Activated CD4-positive, alpha-beta memory T cell treated with anti-CD3 and anti-CD28 coated beads for 36 hours (primary cell): ENCODE data around the gene ITGA11. TPM values are rescaled to one million over a fixed set of nuclear protein-coding genes. Genes with fewer than 3 reads are reported as not detected.

Source experiments
- CTCF ChIA-PET: fragments of 350-600 bp; sonication (Branson Sonifier 250); formaldehyde crosslinking; loops from one replicate; lab custom pipeline; 2021; ENCODE audit warnings: antibody characterized with exemption, inconsistent platforms; lab: Charles Lee
- POLR2A ChIA-PET: fragments of 350-600 bp; sonication (Branson Sonifier 250); formaldehyde crosslinking; loops from one replicate; lab custom pipeline; 2021; ENCODE audit warnings: antibody characterized with exemption; lab: Charles Lee
- DNase-seq: peaks from one replicate; pipeline ENCODE4 v3.0.0-alpha.2; 2020
- H3K27ac Mint-ChIP-seq: one replicate; pipeline ENCODE4 v1.8.0; 2021; ENCODE audit warnings: mixed read lengths
- H3K27me3 Mint-ChIP-seq: one replicate; pipeline ENCODE4 v1.8.0; 2021; ENCODE audit warnings: mixed read lengths
- H3K36me3 Mint-ChIP-seq: one replicate; pipeline ENCODE4 v1.8.0; 2021; ENCODE audit warnings: mixed read lengths
- H3K4me1 Mint-ChIP-seq: one replicate; pipeline ENCODE4 v1.8.0; 2021; ENCODE audit warnings: low read depth, mixed read lengths
- H3K4me3 Mint-ChIP-seq: one replicate; pipeline ENCODE4 v1.8.0; 2021; ENCODE audit warnings: mild to moderate bottlenecking, mixed read lengths
- H3K9me3 Mint-ChIP-seq: one replicate; pipeline ENCODE4 v1.8.0; 2021; ENCODE audit warnings: mixed read lengths
- intact Hi-C: fragments of 100-400 bp; cut with micrococcal nuclease; formaldehyde crosslinking; loops from one replicate; pipeline ENCODE4 v1.15.1; 2023
- total RNA-seq, 2 experiments: library from RNA; stranded (reverse); gene quantifications; one replicate each; pipeline ENCODE4 v1.2.3, GENCODE V29; 2021

Gene ITGA11
- total RNA-seq, 2 experiments from 2014 or later, result 0.56 to 0.59 TPM

DNA sequence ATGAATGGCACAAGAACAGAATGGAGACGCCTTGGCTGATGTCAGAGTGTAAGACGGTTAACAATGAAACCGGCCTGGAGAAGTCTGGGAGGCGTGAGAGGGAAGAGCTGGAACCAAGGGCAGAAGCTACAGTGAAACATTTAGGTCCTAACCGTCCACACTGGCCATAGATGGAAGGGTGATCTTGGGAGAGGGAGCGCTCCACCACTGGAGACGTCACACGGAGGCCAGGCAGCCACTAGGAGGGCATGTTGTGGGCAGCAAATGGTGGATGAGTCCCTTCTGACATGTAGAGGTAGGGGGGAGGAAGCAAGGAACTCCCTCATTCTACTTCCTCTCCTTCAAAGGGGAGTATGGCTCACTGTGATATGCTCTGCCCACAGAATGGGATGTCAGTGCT, 130.7 kb downstream of the ITGA11 start:
- peaks cover 23% of the 10 kb centered on the region for H3K4me1 Mint-ChIP-seq
- H3K27me3 Mint-ChIP-seq, result peaks cover 2% of the 10 kb centered on the region
- H3K9me3 Mint-ChIP-seq, result no peaks in the 10 kb centered on the region
- ChIA-PET POLR2A (no interaction called here), CTCF (interaction anchor here (1.3 kb wide), 1 partner anchor 48 kb away, joined by 3 read pairs; no protein-coding TSS in a partner anchor)
- intact Hi-C loops, result no loop called here
- DNase-seq, result no peak
- no peak overlapping the region for H3K27ac Mint-ChIP-seq
- no peak overlapping the region for H3K4me3 Mint-ChIP-seq
- peaks cover 2% of the 10 kb centered on the region for H3K36me3 Mint-ChIP-seq

DNA sequence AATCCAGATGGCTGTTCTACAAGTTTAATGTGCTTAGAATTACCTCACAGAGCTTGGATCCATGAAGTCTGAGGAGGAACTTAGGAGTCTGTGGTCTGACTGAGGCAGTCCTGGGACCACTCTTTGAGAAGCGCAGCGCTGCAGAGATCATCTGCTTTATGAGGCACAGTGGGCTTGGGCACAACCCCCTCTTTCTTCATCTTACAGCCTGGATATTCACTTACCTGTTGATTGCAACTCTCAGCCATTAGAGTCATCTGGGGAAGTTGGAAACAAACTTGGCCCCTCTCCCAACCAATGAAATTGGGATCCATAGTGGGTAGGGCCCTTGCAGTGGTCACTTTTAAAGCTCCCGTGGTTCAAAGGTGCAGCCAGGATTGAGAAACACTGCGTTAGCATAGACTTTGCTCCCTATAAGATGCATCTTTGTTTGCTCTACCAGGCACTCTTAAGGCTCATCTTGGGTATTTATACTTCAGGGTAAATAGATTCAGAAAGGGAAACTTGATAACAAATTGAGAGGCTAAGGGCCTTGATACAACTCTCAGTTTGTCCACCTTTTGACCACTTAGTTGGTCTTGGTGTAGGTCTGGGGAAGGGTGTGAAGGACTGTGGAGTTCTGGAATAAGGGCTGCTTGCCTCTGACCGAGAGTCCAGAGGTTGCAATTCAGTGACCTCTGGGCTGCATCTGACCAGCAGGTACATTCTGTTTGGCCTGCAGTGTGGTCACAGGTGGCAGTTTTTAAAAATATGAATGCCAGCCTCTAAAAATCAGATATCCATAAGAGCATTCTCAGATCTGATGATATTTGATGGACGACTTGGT, 131.6 kb downstream of the ITGA11 start:
- intact Hi-C loops, result no loop called here
- Mint-ChIP-seq H3K27me3 (no peaks in the 10 kb centered on the region), H3K9me3 (no peaks in the 10 kb centered on the region), H3K36me3 (peaks cover 3% of the 10 kb centered on the region), H3K4me3 (no peak overlapping the region), H3K27ac (no peak overlapping the region), H3K4me1 (peaks cover 23% of the 10 kb centered on the region)
- DNase-seq, result no peak
- ChIA-PET POLR2A (no interaction called here), CTCF (interaction anchor here (0.7 to 2.6 kb wide), 2 partner anchors 47 to 83 kb away, joined by 3 to 7 read pairs; no protein-coding TSS in a partner anchor)

DNA sequence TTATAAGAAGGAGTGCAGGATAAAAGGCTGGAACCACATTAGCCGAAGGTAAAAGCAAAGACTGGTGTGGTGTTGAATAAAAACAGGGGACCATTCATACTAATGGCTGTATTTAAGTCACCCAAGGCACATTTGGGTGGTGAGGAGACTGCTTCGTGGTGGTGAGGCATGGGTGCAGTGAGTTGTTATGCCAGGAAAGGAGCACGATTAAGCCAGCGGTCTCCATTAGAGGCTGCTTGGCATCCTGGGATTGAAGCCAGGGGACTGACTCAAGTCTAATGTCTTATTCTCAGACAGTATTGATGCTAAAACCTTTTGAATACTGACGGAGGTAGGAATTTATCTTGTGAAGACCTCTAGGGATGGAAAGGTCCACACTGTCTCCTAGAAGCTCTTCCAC, 132.5 kb downstream of the ITGA11 start:
- H3K27ac Mint-ChIP-seq, result peak overlapping the region; percentile 64
- POLR2A ChIA-PET, result no interaction called here
- no peaks in the 10 kb centered on the region for H3K9me3 Mint-ChIP-seq
- CTCF ChIA-PET, result interaction anchor here (0.7 to 3.4 kb wide), 4 partner anchors 8 to 83 kb away, joined by 3 to 18 read pairs (median 6); no protein-coding TSS in a partner anchor
- H3K27me3 Mint-ChIP-seq, result no peaks in the 10 kb centered on the region
- peak overlapping the region; percentile 28 for H3K4me3 Mint-ChIP-seq
- no peak for DNase-seq
- H3K4me1 Mint-ChIP-seq, result peaks cover 25% of the 10 kb centered on the region
- intact Hi-C loops, result loop anchor here (2.0 kb wide), 1 partner anchor 21 kb away; no protein-coding TSS in a partner anchor
- H3K36me3 Mint-ChIP-seq, result peaks cover 3% of the 10 kb centered on the region

DNA sequence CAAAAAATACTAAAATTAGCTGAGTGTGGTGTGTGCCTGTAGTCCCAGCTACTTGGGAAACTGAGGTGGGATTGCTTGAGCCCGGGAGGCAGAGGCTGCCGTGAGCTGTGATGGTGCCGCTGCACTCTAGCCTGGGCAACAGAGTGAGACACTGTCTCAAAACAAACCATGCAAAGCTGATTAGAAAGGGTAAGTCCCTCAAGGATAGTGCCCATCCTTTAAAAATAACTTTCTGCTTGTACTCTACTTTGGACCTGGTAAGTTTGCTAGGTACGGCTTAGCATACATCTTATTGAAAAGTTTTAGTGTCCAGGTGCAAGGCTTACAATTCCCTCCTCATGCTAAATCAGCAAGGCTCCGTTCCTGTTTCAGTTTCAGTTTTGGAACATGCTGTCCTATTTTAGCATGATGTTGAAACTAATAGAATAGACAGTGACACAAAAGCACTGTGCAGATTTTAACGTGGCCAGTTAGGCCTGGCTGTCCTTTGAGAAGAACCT, 133.0 kb downstream of the ITGA11 start:
- intact Hi-C loops, result loop anchor here (2.0 kb wide), 1 partner anchor 20 kb away; no protein-coding TSS in a partner anchor
- Mint-ChIP-seq H3K4me1 (peaks cover 28% of the 10 kb centered on the region), H3K36me3 (peaks cover 3% of the 10 kb centered on the region), H3K4me3 (peak overlapping the region; percentile 59), H3K9me3 (no peaks in the 10 kb centered on the region), H3K27me3 (no peaks in the 10 kb centered on the region), H3K27ac (peak overlapping the region; percentile 64)
- POLR2A ChIA-PET, result interaction anchor here (1.3 kb wide), 1 partner anchor 21 kb away, joined by 6 read pairs; the partner anchor contains the start of gene FEM1B
- CTCF ChIA-PET, result interaction anchor here (0.9 to 3.4 kb wide), 5 partner anchors 8 to 626 kb away, joined by 4 to 18 read pairs (median 5); no protein-coding TSS in a partner anchor
- DNase-seq, result no peak

DNA sequence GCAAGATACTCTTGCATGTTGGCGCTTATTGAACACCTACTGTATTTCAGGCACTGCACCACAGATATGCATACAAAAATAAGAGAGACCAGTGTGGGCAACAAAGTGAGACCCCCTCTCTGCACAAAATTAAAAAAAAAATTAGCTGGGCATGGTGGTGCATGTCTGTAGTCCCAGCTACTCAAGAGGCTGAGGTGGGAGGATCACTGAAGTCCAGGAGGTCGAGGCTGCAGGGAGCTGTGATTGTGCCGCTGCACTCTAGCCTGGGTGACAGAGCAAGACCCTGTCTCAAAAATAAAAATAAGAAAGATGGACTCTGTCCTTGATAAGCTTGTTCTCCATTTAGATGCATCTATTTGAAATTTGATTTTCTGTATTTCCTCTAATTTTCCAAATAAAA, 133.6 kb downstream of the ITGA11 start:
- peak overlapping the region; percentile 59 for H3K4me3 Mint-ChIP-seq
- DNase-seq, result no peak
- H3K36me3 Mint-ChIP-seq, result peaks cover 4% of the 10 kb centered on the region
- H3K9me3 Mint-ChIP-seq, result no peaks in the 10 kb centered on the region
- ChIA-PET POLR2A (interaction anchor here (1.3 kb wide), 1 partner anchor 21 kb away, joined by 6 read pairs; the partner anchor contains the start of gene FEM1B), CTCF (interaction anchor here (0.9 to 3.4 kb wide), 5 partner anchors 9 to 627 kb away, joined by 4 to 18 read pairs (median 5); no protein-coding TSS in a partner anchor)
- intact Hi-C loops, result loop anchor here (2.0 kb wide), 1 partner anchor 20 kb away; no protein-coding TSS in a partner anchor
- H3K4me1 Mint-ChIP-seq, result peaks cover 28% of the 10 kb centered on the region
- H3K27ac Mint-ChIP-seq, result peak overlapping the region; percentile 64
- no peaks in the 10 kb centered on the region for H3K27me3 Mint-ChIP-seq

DNA sequence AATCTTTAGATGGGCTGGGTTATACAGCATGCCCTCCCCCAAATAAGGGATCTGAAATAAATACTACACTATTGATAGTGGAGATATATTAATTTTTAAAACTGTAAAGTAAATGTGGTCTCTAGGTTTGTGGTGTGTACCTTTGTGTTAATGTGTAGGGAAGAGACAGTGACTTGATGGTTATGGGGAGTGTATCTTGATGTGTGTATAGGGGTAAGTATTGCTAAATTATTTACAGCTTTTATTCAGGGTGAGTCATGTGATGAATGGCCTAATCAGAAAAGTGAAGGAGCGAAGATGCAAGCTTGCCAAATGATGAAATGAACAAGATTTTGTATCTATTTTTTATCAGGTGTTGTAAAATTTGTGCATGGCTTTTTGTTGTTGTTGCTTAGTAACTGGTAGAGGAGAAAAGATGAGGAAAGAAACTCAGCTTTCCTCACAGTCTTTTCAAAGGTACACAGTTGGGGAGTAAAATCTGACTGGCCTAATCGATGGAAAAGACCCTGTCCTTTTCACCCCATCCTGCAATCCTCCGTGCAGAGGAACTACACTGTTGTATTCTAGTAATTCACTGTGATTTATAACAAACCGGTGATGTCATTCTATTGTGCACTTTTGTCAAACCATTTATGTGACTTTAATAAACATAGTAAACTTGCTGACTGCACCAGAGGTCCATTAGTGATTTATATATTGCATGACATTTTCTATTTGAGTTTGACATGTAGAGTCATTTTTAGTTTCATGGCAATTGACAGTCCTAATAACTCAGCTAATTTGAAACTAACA, 136.8 kb downstream of the ITGA11 start:
- Mint-ChIP-seq H3K4me1 (peaks cover 50% of the 10 kb centered on the region), H3K27me3 (no peaks in the 10 kb centered on the region), H3K4me3 (no peak overlapping the region)

DNA sequence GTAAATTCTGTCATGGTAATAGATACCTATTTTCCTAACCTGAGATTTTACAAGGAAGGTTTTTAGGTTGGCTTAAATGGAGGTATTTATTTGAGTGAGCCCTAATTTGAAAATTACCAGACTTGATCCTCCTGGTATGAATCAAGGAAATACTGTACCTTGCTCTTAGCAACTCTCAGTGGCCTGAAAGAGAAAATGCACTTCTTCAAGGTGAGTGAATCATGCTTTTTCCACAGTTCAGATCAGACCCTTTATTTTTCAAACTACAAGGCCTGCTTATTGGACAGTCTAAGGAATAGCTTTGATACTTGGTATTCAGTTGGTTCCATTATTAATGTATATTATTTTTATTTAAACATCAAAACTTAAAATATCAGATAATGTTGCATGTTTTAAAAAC, 139.0 kb downstream of the ITGA11 start:
- ChIA-PET POLR2A (no interaction called here), CTCF (interaction anchor here (0.9 to 4.4 kb wide), 3 partner anchors 13 to 40 kb away, joined by 3 to 20 read pairs (median 8); no protein-coding TSS in a partner anchor)
- Mint-ChIP-seq H3K9me3 (no peaks in the 10 kb centered on the region), H3K27me3 (no peaks in the 10 kb centered on the region), H3K4me3 (no peak overlapping the region), H3K36me3 (peaks cover 28% of the 10 kb centered on the region), H3K4me1 (peaks cover 46% of the 10 kb centered on the region), H3K27ac (no peak overlapping the region)
- intact Hi-C loops, result no loop called here
- no peak for DNase-seq

More for the DNA sequence above, 136.8 kb downstream of the ITGA11 start:
- no peaks in the 10 kb centered on the region for H3K9me3 Mint-ChIP-seq
- POLR2A ChIA-PET, result interaction anchor here (1.4 kb wide), 1 partner anchor 18 kb away, joined by 4 read pairs; the partner anchor contains the start of gene FEM1B
- DNase-seq, result no peak
- intact Hi-C loops, result no loop called here
- H3K27ac Mint-ChIP-seq, result no peak overlapping the region
- peaks cover 15% of the 10 kb centered on the region for H3K36me3 Mint-ChIP-seq
- CTCF ChIA-PET, result interaction anchor here (0.9 to 2.2 kb wide), 3 partner anchors 11 to 44 kb away, joined by 3 to 8 read pairs (median 4); no protein-coding TSS in a partner anchor

DNA sequence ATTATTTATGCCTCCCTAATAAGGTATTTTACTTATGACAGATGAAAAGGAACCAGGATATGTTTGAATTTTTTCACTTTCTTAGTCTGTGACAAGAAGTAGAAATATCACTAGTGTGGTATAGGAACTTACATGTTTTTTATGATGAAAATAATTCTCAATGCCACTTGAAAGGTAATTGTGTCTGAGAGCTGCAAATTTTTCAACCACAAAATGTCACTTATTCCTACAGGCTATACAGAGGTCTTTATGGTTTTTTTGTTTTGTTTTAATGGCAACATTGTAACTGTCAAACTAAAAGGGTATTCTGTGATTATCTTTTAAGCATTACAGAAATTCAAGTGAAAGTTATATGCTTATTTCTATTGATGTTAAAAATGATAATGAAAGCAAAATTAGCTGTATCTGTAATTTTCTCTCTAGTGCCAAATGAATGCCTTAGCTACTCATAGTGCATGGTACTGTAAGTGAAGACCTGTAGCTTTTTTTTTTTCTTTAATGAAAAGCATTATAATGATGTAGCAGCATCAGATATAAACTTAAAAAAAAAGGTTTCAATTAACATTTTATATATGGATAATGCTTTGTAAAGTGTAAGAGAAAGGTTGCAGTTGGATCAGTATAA, 139.7 kb downstream of the ITGA11 start:
- peaks cover 30% of the 10 kb centered on the region for H3K36me3 Mint-ChIP-seq
- ChIA-PET POLR2A (interaction anchor here (0.9 to 1.2 kb wide), 2 partner anchors 12 to 15 kb away, joined by 5 to 6 read pairs; partner anchors contain the start of gene FEM1B), CTCF (interaction anchor here (0.6 to 4.4 kb wide), 3 partner anchors 14 to 425 kb away, joined by 3 to 20 read pairs (median 5); no protein-coding TSS in a partner anchor)
- DNase-seq, result no peak
- no peak overlapping the region for H3K4me3 Mint-ChIP-seq
- H3K4me1 Mint-ChIP-seq, result peaks cover 48% of the 10 kb centered on the region
- H3K27me3 Mint-ChIP-seq, result no peaks in the 10 kb centered on the region
- no peaks in the 10 kb centered on the region for H3K9me3 Mint-ChIP-seq
- intact Hi-C loops, result no loop called here
- H3K27ac Mint-ChIP-seq, result no peak overlapping the region

DNA sequence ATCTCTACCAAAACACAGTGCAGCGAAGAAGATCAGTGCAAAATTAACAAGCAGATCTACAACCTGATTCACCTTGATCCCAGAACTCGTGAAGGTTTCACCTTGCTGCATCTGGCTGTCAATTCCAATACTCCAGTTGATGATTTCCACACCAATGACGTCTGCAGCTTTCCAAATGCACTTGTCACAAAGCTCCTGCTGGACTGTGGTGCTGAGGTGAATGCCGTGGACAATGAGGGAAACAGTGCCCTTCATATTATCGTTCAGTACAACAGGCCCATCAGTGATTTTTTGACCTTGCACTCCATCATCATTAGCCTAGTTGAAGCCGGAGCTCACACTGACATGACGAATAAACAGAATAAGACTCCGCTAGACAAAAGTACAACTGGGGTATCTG, 141.2 kb downstream of the ITGA11 start:
- intact Hi-C loops, result no loop called here
- ChIA-PET CTCF (interaction anchor here (1.5 to 4.4 kb wide), 2 partner anchors 11 to 16 kb away, joined by 4 to 20 read pairs; no protein-coding TSS in a partner anchor), POLR2A (no interaction called here)
- H3K9me3 Mint-ChIP-seq, result no peaks in the 10 kb centered on the region
- H3K4me1 Mint-ChIP-seq, result peaks cover 56% of the 10 kb centered on the region
- H3K27ac Mint-ChIP-seq, result no peak overlapping the region
- no peak overlapping the region for H3K4me3 Mint-ChIP-seq
- no peak for DNase-seq
- no peaks in the 10 kb centered on the region for H3K27me3 Mint-ChIP-seq
- H3K36me3 Mint-ChIP-seq, result peaks cover 34% of the 10 kb centered on the region

DNA sequence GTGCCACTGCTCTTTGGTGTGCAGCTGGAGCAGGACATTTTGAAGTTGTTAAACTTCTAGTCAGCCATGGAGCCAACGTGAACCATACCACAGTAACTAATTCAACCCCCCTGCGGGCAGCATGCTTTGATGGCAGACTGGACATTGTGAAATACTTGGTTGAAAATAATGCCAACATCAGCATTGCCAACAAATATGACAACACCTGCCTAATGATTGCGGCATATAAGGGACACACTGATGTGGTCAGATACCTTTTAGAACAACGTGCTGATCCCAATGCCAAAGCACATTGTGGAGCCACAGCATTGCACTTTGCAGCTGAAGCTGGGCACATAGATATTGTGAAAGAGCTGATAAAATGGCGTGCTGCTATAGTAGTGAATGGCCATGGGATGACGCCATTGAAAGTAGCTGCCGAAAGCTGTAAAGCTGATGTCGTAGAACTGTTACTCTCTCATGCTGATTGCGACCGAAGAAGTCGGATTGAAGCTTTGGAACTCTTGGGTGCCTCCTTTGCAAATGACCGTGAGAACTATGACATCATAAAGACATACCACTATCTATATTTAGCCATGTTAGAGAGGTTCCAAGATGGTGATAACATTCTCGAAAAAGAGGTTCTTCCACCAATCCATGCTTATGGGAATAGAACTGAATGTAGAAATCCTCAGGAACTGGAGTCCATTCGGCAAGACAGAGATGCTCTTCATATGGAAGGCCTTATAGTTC, 142.2 kb downstream of the ITGA11 start:
- CTCF ChIA-PET, result interaction anchor here (1.0 to 4.4 kb wide), 4 partner anchors 9 to 37 kb away, joined by 3 to 20 read pairs (median 4); partner anchors contain the start of gene FEM1B
- Mint-ChIP-seq H3K9me3 (peaks cover 2% of the 10 kb centered on the region), H3K4me3 (no peak overlapping the region), H3K27ac (no peak overlapping the region), H3K27me3 (no peaks in the 10 kb centered on the region), H3K36me3 (peaks cover 42% of the 10 kb centered on the region), H3K4me1 (peaks cover 61% of the 10 kb centered on the region)
- POLR2A ChIA-PET, result no interaction called here
- DNase-seq, result no peak
- intact Hi-C loops, result no loop called here
